Retinal pigment epithelial cell (primary cell): ENCODE measurements around the gene TOLLIP.

Source experiments
- DNase-seq: peaks from one replicate; pipeline ENCODE4 v3.0.0-alpha.2; 2010; ENCODE audit warnings: low read depth
- H3K4me3 ChIP-seq: 2 replicates; pipeline ENCODE4 v1.5.1; 2011; ENCODE audit warnings: mild to moderate bottlenecking, low read length, control low read depth, moderate library complexity
- TF ChIP-seq, protein P1 (sequence below): conservative IDR thresholded peaks from 2 replicates; pipeline ENCODE4 v1.5.1; 2011; ENCODE audit warnings: low read depth, low read length, control low read depth, inconsistent platforms

TOLLIP gene

GRCh38 chr11:1232883-1233321 lies 76.5 kb downstream of the TOLLIP start:
- TF ChIP-seq, protein P1, sequence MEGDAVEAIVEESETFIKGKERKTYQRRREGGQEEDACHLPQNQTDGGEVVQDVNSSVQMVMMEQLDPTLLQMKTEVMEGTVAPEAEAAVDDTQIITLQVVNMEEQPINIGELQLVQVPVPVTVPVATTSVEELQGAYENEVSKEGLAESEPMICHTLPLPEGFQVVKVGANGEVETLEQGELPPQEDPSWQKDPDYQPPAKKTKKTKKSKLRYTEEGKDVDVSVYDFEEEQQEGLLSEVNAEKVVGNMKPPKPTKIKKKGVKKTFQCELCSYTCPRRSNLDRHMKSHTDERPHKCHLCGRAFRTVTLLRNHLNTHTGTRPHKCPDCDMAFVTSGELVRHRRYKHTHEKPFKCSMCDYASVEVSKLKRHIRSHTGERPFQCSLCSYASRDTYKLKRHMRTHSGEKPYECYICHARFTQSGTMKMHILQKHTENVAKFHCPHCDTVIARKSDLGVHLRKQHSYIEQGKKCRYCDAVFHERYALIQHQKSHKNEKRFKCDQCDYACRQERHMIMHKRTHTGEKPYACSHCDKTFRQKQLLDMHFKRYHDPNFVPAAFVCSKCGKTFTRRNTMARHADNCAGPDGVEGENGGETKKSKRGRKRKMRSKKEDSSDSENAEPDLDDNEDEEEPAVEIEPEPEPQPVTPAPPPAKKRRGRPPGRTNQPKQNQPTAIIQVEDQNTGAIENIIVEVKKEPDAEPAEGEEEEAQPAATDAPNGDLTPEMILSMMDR = no peak
- no peak for DNase-seq

DNA sequence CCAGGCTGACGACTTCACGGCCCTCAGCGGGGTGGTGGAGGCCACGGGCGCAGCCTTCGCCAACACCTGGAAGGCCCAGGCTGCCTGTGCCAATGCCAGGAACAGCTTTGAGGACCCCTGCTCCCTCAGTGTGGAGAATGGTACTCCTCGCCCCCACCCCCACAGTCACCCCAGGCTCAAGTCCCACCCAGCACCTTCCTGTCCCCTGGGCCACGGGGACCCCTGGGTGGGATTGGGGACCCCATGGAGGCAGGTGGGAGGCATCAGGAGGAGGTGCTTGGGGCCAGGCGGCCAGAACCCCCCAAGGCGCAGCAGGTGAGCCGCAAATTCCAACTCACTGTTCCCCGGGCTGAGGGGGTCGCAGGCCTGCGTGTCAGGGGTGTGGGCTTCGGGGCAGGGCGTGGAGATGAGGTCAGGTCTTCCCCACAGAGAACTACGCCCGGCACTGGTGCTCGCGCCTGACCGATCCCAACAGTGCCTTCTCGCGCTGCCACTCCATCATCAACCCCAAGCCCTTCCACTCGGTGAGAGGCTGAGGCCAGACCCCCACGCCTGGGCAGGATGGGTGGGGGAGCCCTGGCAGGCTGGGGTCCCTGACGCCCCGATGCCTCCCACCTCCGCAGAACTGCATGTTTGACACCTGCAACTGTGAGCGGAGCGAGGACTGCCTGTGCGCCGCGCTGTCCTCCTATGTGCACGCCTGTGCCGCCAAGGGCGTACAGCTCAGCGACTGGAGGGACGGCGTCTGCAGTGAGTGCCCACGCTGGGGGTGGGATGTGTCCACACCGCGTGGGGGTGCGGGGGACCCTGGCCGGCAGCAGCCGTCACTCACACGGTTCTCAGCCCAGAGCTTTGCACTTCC lies 77.2 kb downstream of the TOLLIP start:
- H3K4me3 ChIP-seq = no peak overlapping the region
- TF ChIP-seq, protein P1 = no peak
- no peak for DNase-seq

More at GRCh38 chr11:1232883-1233321, 76.5 kb downstream of the TOLLIP start:
- H3K4me3 ChIP-seq = no peak overlapping the region

GRCh38 chr11:1231396-1232020 lies 77.9 kb downstream of the TOLLIP start:
- TF ChIP-seq, protein P1 = no peak
- no peak for DNase-seq
- H3K4me3 ChIP-seq = no peak overlapping the region

- no peak for DNase-seq
- TF ChIP-seq, protein P1 = no peak
- H3K4me3 ChIP-seq = no peak overlapping the region
Observed at GRCh38 chr11:1230456-1231395, 78.7 kb downstream of the TOLLIP start.

GRCh38 chr11:1230121-1230455 lies 79.3 kb downstream of the TOLLIP start:
- DNase-seq = no peak
- no peak overlapping the region for H3K4me3 ChIP-seq
- TF ChIP-seq, protein P1 = no peak

DNA sequence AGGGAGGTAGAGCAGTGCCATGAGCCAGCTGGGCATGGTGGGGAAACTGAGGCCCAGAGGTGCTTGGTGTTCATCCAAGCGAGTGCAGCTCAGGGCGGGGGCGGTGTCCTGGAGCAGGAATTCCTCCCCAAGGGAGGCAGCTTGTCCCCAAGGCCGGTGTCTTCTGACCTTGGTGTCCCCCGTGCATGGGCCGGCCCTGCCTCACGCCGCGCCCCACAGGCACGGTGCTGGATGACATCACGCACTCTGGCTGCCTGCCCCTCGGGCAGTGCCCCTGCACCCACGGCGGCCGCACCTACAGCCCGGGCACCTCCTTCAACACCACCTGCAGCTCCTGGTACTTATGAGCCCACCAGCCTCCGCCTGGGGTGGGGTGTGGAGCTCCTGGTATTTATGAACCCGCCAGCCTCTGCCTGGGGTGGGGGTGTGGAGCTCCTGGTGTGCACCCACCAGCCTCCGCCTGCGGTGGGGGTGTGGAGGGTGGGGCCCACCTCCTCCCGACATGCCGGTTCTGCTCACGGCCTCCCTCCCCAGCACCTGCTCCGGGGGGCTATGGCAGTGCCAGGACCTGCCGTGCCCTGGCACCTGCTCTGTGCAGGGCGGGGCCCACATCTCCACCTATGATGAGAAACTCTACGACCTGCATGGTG lies 79.8 kb downstream of the TOLLIP start:
- DNase-seq = no peak
- TF ChIP-seq, protein P1 = no peak
- H3K4me3 ChIP-seq = no peak overlapping the region
